ENCODE data around the gene OR6V1.

Gene OR6V1

GRCh38 chr7:143042790-143043271, 9.3 kb upstream of the OR6V1 start:
- no peaks in the 10 kb centered on the region for H3K36me3 ChIP-seq (ENCODE audit: control insufficient read depth, insufficient read depth, low read length)
- no peak overlapping the region for H3K27ac ChIP-seq (ENCODE audit: low read depth, low read length)
- peaks cover 11% of the 10 kb centered on the region; the same call in 1 of the 2 replicates for H3K4me1 ChIP-seq (ENCODE audit: control insufficient read depth, insufficient read depth, low read length)
- no peaks in the 10 kb centered on the region for H3K27me3 ChIP-seq (ENCODE audit: control insufficient read depth, insufficient read depth, low read length)
- H3K9ac ChIP-seq (ENCODE audit: low read length), result no peak overlapping the region
- H3K4me3 ChIP-seq (ENCODE audit: low read depth, low read length), result no peak overlapping the region
- no peaks in the 10 kb centered on the region for H3K9me3 ChIP-seq (ENCODE audit: control insufficient read depth, insufficient read depth, low read depth, low read length)

- Histone ChIP-seq H3K36me3 (ENCODE audit: control insufficient read depth, insufficient read depth, low read length) (no peaks in the 10 kb centered on the region), H3K9ac (ENCODE audit: low read length) (no peak overlapping the region), H3K4me3 (ENCODE audit: low read depth, low read length) (no peak overlapping the region), H3K27ac (ENCODE audit: low read depth, low read length) (no peak overlapping the region), H3K27me3 (ENCODE audit: control insufficient read depth, insufficient read depth, low read length) (no peaks in the 10 kb centered on the region), H3K9me3 (ENCODE audit: control insufficient read depth, insufficient read depth, low read depth, low read length) (no peaks in the 10 kb centered on the region), H3K4me1 (ENCODE audit: control insufficient read depth, insufficient read depth, low read length) (peaks cover 11% of the 10 kb centered on the region; the same call in 1 of the 2 replicates)
Observed at GRCh38 chr7:143043391-143043790, 8.8 kb upstream of the OR6V1 start.

GRCh38 chr7:143046426-143046851, 5.7 kb upstream of the OR6V1 start:
- peaks cover 11% of the 10 kb centered on the region; the same call in 1 of the 2 replicates for H3K4me1 ChIP-seq (ENCODE audit: control insufficient read depth, insufficient read depth, low read length)
- no peak overlapping the region for H3K9ac ChIP-seq (ENCODE audit: low read length)
- no peak overlapping the region for H3K27ac ChIP-seq (ENCODE audit: low read depth, low read length)
- no peak overlapping the region for H3K4me3 ChIP-seq (ENCODE audit: low read depth, low read length)
- H3K27me3 ChIP-seq (ENCODE audit: control insufficient read depth, insufficient read depth, low read length), result no peaks in the 10 kb centered on the region
- H3K9me3 ChIP-seq (ENCODE audit: control insufficient read depth, insufficient read depth, low read depth, low read length), result no peaks in the 10 kb centered on the region
- H3K36me3 ChIP-seq (ENCODE audit: control insufficient read depth, insufficient read depth, low read length), result no peaks in the 10 kb centered on the region

GRCh38 chr7:143047326-143047725, 4.8 kb upstream of the OR6V1 start:
- H3K9me3 ChIP-seq (ENCODE audit: control insufficient read depth, insufficient read depth, low read depth, low read length), result no peaks in the 10 kb centered on the region
- no peak overlapping the region for H3K4me3 ChIP-seq (ENCODE audit: low read depth, low read length)
- H3K27ac ChIP-seq (ENCODE audit: low read depth, low read length), result no peak overlapping the region
- H3K9ac ChIP-seq (ENCODE audit: low read length), result no peak overlapping the region
- no peaks in the 10 kb centered on the region for H3K36me3 ChIP-seq (ENCODE audit: control insufficient read depth, insufficient read depth, low read length)
- H3K4me1 ChIP-seq (ENCODE audit: control insufficient read depth, insufficient read depth, low read length), result peaks cover 9% of the 10 kb centered on the region; the same call in 1 of the 2 replicates
- H3K27me3 ChIP-seq (ENCODE audit: control insufficient read depth, insufficient read depth, low read length), result no peaks in the 10 kb centered on the region

- Histone ChIP-seq H3K9ac (ENCODE audit: low read length) (no peak overlapping the region), H3K4me1 (ENCODE audit: control insufficient read depth, insufficient read depth, low read length) (no peaks in the 10 kb centered on the region), H3K36me3 (ENCODE audit: control insufficient read depth, insufficient read depth, low read length) (no peaks in the 10 kb centered on the region), H3K27ac (ENCODE audit: low read depth, low read length) (no peak overlapping the region), H3K9me3 (ENCODE audit: control insufficient read depth, insufficient read depth, low read depth, low read length) (no peaks in the 10 kb centered on the region), H3K27me3 (ENCODE audit: control insufficient read depth, insufficient read depth, low read length) (no peaks in the 10 kb centered on the region), H3K4me3 (ENCODE audit: low read depth, low read length) (no peak overlapping the region)
Observed at GRCh38 chr7:143048827-143049226, 3.3 kb upstream of the OR6V1 start.

- no peaks in the 10 kb centered on the region for H3K4me1 ChIP-seq (ENCODE audit: control insufficient read depth, insufficient read depth, low read length)
- no peaks in the 10 kb centered on the region for H3K36me3 ChIP-seq (ENCODE audit: control insufficient read depth, insufficient read depth, low read length)
- no peak overlapping the region for H3K9ac ChIP-seq (ENCODE audit: low read length)
- no peaks in the 10 kb centered on the region for H3K9me3 ChIP-seq (ENCODE audit: control insufficient read depth, insufficient read depth, low read depth, low read length)
- no peaks in the 10 kb centered on the region for H3K27me3 ChIP-seq (ENCODE audit: control insufficient read depth, insufficient read depth, low read length)
- no peak overlapping the region for H3K4me3 ChIP-seq (ENCODE audit: low read depth, low read length)
- no peak overlapping the region for H3K27ac ChIP-seq (ENCODE audit: low read depth, low read length)
Observed at GRCh38 chr7:143049362-143049761, 2.8 kb upstream of the OR6V1 start.

GRCh38 chr7:143050931-143051330, 1.2 kb upstream of the OR6V1 start:
- H3K4me3 ChIP-seq (ENCODE audit: low read depth, low read length), result no peak overlapping the region
- H3K36me3 ChIP-seq (ENCODE audit: control insufficient read depth, insufficient read depth, low read length), result no peaks in the 10 kb centered on the region
- H3K9me3 ChIP-seq (ENCODE audit: control insufficient read depth, insufficient read depth, low read depth, low read length), result no peaks in the 10 kb centered on the region
- H3K4me1 ChIP-seq (ENCODE audit: control insufficient read depth, insufficient read depth, low read length), result no peaks in the 10 kb centered on the region
- no peak overlapping the region for H3K27ac ChIP-seq (ENCODE audit: low read depth, low read length)
- no peak overlapping the region for H3K9ac ChIP-seq (ENCODE audit: low read length)
- H3K27me3 ChIP-seq (ENCODE audit: control insufficient read depth, insufficient read depth, low read length), result no peaks in the 10 kb centered on the region

- Histone ChIP-seq H3K36me3 (ENCODE audit: control insufficient read depth, insufficient read depth, low read length) (no peaks in the 10 kb centered on the region), H3K4me1 (ENCODE audit: control insufficient read depth, insufficient read depth, low read length) (no peaks in the 10 kb centered on the region), H3K4me3 (ENCODE audit: low read depth, low read length) (no peak overlapping the region), H3K27ac (ENCODE audit: low read depth, low read length) (no peak overlapping the region), H3K9me3 (ENCODE audit: control insufficient read depth, insufficient read depth, low read depth, low read length) (no peaks in the 10 kb centered on the region), H3K9ac (ENCODE audit: low read length) (no peak overlapping the region), H3K27me3 (ENCODE audit: control insufficient read depth, insufficient read depth, low read length) (no peaks in the 10 kb centered on the region; the same call in 1 of the 2 replicates)
Observed at GRCh38 chr7:143054621-143055020, 2.5 kb downstream of the OR6V1 start.

GRCh38 chr7:143055754-143056153, 3.6 kb downstream of the OR6V1 start:
- Histone ChIP-seq H3K9me3 (ENCODE audit: control insufficient read depth, insufficient read depth, low read depth, low read length) (no peaks in the 10 kb centered on the region), H3K27ac (ENCODE audit: low read depth, low read length) (no peak overlapping the region), H3K36me3 (ENCODE audit: control insufficient read depth, insufficient read depth, low read length) (no peaks in the 10 kb centered on the region), H3K4me3 (ENCODE audit: low read depth, low read length) (no peak overlapping the region), H3K27me3 (ENCODE audit: control insufficient read depth, insufficient read depth, low read length) (no peaks in the 10 kb centered on the region; the same call in 1 of the 2 replicates), H3K4me1 (ENCODE audit: control insufficient read depth, insufficient read depth, low read length) (peaks cover under 1% of the 10 kb centered on the region; the same call in 1 of the 2 replicates), H3K9ac (ENCODE audit: low read length) (no peak overlapping the region)

- Histone ChIP-seq H3K27ac (ENCODE audit: low read depth, low read length) (no peak overlapping the region), H3K36me3 (ENCODE audit: control insufficient read depth, insufficient read depth, low read length) (no peaks in the 10 kb centered on the region), H3K4me1 (ENCODE audit: control insufficient read depth, insufficient read depth, low read length) (peaks cover 9% of the 10 kb centered on the region; the same call in 1 of the 2 replicates), H3K4me3 (ENCODE audit: low read depth, low read length) (no peak overlapping the region), H3K9ac (ENCODE audit: low read length) (no peak overlapping the region), H3K9me3 (ENCODE audit: control insufficient read depth, insufficient read depth, low read depth, low read length) (peaks cover 4% of the 10 kb centered on the region; the same call in 1 of the 2 replicates), H3K27me3 (ENCODE audit: control insufficient read depth, insufficient read depth, low read length) (no peaks in the 10 kb centered on the region; the same call in 1 of the 2 replicates)
Observed at GRCh38 chr7:143063741-143064140, 11.6 kb downstream of the OR6V1 start.

- no peaks in the 10 kb centered on the region for H3K9me3 ChIP-seq (ENCODE audit: control insufficient read depth, insufficient read depth, low read depth, low read length)
- no peaks in the 10 kb centered on the region for H3K27me3 ChIP-seq (ENCODE audit: control insufficient read depth, insufficient read depth, low read length)
- H3K4me1 ChIP-seq (ENCODE audit: control insufficient read depth, insufficient read depth, low read length), result peaks cover 11% of the 10 kb centered on the region
- no peaks in the 10 kb centered on the region for H3K36me3 ChIP-seq (ENCODE audit: control insufficient read depth, insufficient read depth, low read length)
- H3K9ac ChIP-seq (ENCODE audit: low read length), result no peak overlapping the region
- no peak overlapping the region for H3K27ac ChIP-seq (ENCODE audit: low read depth, low read length)
- no peak overlapping the region for H3K4me3 ChIP-seq (ENCODE audit: low read depth, low read length)
Observed at GRCh38 chr7:143068446-143068845, 16.3 kb downstream of the OR6V1 start.

Measured in HUES6 (cell line).